HepG2 (cell line): ENCODE data around the gene ADAMTS15. TPM values are rescaled to one million over a fixed set of nuclear protein-coding genes. Genes with fewer than 3 reads are reported as not detected.

Experiments used
- FOXP4 ChIP-seq: sonication (generic); formaldehyde crosslinking; IDR thresholded peaks from 2 replicates; pipeline ENCODE4 v1.4.0; 2020; ENCODE audit warnings: missing genetic modification reagents
- FUBP1 ChIP-seq: sonication (generic); formaldehyde crosslinking; IDR thresholded peaks from 2 replicates; pipeline ENCODE4 v1.5.1; 2020; ENCODE audit warnings: missing genetic modification reagents, mild to moderate bottlenecking, borderline replicate concordance
- ISL2 ChIP-seq: sonication (generic); formaldehyde crosslinking; IDR thresholded peaks from 2 replicates; pipeline ENCODE4 v1.5.0; 2020; ENCODE audit warnings: missing genetic modification reagents
- MNT ChIP-seq: fragments of 450-650 bp; IDR thresholded peaks from 2 replicates; pipeline ENCODE4 v1.6.1; 2016
- NR1H2 ChIP-seq: sonication (generic); formaldehyde crosslinking; IDR thresholded peaks from 2 replicates; pipeline ENCODE4 v1.8.1; 2022; ENCODE audit warnings: low read depth, missing genetic modification reagents, borderline replicate concordance
- RELA ChIP-seq: sonication (generic); formaldehyde crosslinking; IDR thresholded peaks from 2 replicates; pipeline ENCODE4 v1.4.0; 2020; ENCODE audit warnings: missing genetic modification reagents
- ZBTB21 ChIP-seq: sonication (generic); formaldehyde crosslinking; IDR thresholded peaks from 2 replicates; pipeline ENCODE4 v1.4.0; 2020; ENCODE audit warnings: missing genetic modification reagents
- ZNF766 ChIP-seq: sonication (generic); formaldehyde crosslinking; IDR thresholded peaks from 2 replicates; pipeline ENCODE4 v1.5.0; 2020; ENCODE audit warnings: missing genetic modification reagents, borderline replicate concordance
- polyA plus RNA-seq, 8 experiments: library from polyadenylated mRNA; depleted of rRNA in 3 of 8; stranded (reverse) in 7 of 8; unstranded in 1 of 8; fragments of >200 nt; fragmentation: Illumina TruSeq in 4 of 8; extraction: Trizol in 4 of 8; gene quantifications; 2 replicates each; pipeline versions ENCODE4 v1.2.1 to v1.2.3, GENCODE V29; 2011 to 2016; ENCODE audit warnings: low read depth in 4 of 8, missing spikeins in 1 of 8, mixed read lengths in 1 of 8; ENCODE audit not compliant: insufficient read depth in 1 of 8
- total RNA-seq, 5 experiments: library from RNA; depleted of rRNA; stranded (reverse); fragments of >200 nt; fragmentation: Illumina TruSeq; extraction: Trizol; gene quantifications; 2 replicates each; pipeline ENCODE4 v1.2.3, GENCODE V29; 2016; ENCODE audit warnings: low read depth in 1 of 5

Gene ADAMTS15
- total and polyA plus RNA-seq, 2 of the 13 experiments (the other 11 are each of a cell fraction or from before 2014, with no cell fraction given), result 0.01 to 0.02 TPM

GRCh38 chr11:130426837-130427341 lies 21.6 kb upstream of the ADAMTS15 start (continued):
- no peak for TF ChIP-seq NR1H2 (CRISPR knock-in tag)
- no peak for TF ChIP-seq ZBTB21
- TF ChIP-seq FOXP4, result no peak
- no peak for TF ChIP-seq MNT
- TF ChIP-seq ZNF766 (CRISPR knock-in tag), result no peak
- no peak for TF ChIP-seq FUBP1 (CRISPR knock-in tag)
- no peak for TF ChIP-seq RELA (CRISPR knock-in tag)
- TF ChIP-seq ISL2 (CRISPR knock-in tag), result no peak
- TF ChIP-seq, all 625 proteins: peak for 0
